ENCODE results near the gene PHOSPHO2.

Gene PHOSPHO2

GRCh38 chr2:169694113-169694893 lies at the start of gene PHOSPHO2, which contains the start of gene CFAP210:
PHOSPHO2 (plus strand) TSS chr2:169694469; CDS start chr2:169700972, 6,503 bp downstream.
CFAP210 (minus strand) TSS chr2:169694405; CDS start chr2:169694327, 78 bp downstream.
- DNase-seq (ENCODE audit: low read depth) = peak; percentile 97

- DNase-seq (ENCODE audit: low read depth) = no peak
Measured at GRCh38 chr2:169647496-169647895, 46.8 kb upstream of the PHOSPHO2 start.

DNA sequence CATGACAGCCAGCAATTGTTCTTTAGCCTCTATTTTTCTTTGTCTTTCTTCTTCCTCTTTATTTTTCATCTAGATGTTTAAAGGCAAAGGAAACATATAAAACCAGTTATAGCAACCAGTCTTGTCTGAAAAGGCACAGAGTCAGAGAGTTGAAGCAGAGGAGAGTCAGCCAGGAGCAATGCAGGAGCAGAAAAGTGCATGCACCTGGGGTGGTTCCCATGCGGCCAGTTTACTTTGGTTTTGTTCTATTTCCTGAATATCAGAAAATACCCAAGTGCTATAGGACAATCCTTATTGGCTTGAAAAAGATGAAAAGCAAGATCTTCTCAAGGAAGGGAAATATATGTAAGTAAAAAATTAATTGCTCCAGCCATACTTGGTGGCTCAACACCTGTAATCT lies 45.0 kb upstream of the PHOSPHO2 start:
- no peak for DNase-seq (ENCODE audit: low read depth)

- no peak for DNase-seq (ENCODE audit: low read depth)
Measured at GRCh38 chr2:169653636-169654035, 40.6 kb upstream of the PHOSPHO2 start.

DNA sequence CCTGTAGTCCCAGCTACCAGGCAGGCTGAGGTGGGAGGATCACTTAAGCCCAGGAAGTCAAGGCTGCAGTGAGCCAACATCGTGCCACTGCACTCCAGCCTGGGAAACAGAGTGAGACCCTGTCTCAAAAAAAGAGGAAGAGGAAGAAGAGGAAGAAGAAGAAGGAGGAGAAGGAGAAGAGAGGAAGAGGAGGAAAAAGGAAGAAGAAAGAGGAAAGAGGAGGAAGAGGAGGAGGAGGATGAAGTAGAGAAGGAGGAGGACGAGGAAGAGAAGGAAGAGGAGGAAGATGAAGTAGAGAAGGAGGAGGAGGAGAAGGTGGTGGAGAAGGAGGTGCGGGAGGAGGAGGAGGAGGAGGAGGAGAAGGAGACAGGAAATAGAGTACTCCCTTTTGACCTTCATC lies 38.1 kb upstream of the PHOSPHO2 start:
- DNase-seq (ENCODE audit: low read depth) = no peak

DNA sequence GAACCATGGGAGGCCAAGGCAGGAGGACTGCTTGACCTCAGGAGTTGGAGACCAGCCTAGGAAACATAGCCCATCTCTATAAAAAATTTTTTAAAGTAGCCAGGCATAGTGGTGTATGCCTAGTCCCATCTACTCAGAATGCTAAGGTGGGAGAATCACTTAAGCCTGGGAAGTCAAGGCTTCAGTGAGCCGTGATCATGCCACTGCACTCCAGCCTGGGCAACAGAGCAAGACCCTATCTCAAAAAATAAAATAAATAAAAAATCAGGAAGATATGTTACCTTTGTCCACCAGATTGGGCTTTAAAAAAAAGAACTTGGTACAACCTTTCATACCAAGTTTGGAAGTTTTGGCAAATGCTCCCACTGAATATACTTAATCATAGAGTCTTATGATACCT lies 35.4 kb upstream of the PHOSPHO2 start:
- no peak for DNase-seq (ENCODE audit: low read depth)

GRCh38 chr2:169659320-169659719 lies 34.9 kb upstream of the PHOSPHO2 start:
- DNase-seq (ENCODE audit: low read depth) = no peak

DNA sequence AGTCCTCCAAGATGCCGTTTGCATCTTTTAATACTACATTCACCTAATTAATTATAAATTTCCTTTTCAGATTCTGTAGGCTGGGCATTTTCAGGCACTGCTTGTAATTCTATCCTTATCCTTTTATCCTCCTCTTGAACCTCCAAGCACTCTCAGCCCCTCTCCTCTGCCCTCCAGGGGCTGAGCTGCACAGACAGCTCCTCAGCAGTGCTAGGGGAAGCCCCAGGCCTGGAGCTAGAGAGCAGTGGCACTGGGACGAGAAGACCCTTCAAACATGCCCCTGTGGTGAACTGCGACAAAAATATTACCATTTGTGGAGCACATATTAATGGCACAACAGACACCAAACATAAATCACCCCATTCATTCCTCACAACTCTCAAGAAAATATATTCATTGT lies 33.0 kb upstream of the PHOSPHO2 start:
- no peak for DNase-seq (ENCODE audit: low read depth)

- DNase-seq (ENCODE audit: low read depth) = no peak
Measured at GRCh38 chr2:169662744-169663143, 31.5 kb upstream of the PHOSPHO2 start.

DNA sequence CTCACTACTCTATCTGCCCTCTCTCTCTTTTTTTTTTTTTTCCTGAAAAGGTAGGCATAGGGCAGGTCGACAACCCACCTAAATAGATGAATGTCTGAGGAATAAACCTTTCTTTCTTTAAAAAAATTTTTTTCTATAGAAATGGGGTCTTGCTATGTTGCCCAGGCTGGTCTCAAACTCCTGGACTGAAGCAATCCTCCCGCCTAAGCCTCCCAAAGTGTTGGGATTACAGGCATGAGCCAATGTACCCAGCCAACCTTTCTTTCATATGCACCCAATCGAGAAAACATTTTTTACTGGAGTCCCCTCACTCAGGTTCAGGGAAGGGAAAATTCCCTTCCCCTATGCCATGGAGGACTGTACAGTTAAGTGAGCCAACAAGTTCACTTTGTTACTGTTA lies 31.0 kb upstream of the PHOSPHO2 start:
- DNase-seq (ENCODE audit: low read depth) = no peak

DNA sequence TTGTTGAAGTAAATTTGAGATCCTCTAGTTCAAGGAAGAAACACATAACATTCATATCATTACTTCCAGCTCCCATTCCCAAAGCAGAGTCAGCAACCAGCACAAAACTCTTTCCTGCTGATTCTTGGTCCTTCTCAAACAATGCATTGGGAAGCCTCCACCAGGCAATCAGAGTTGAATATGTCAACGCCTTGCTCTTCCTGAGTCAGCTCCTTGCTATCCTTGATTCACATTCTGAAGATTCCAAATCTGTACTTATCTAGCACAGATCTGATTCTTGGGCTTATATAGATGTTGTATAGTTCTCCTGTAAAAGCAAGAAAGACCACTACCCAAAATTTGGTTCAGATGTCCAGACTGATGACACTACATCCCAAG lies 29.7 kb upstream of the PHOSPHO2 start:
- peak; percentile 73 for DNase-seq (ENCODE audit: low read depth)

DNA sequence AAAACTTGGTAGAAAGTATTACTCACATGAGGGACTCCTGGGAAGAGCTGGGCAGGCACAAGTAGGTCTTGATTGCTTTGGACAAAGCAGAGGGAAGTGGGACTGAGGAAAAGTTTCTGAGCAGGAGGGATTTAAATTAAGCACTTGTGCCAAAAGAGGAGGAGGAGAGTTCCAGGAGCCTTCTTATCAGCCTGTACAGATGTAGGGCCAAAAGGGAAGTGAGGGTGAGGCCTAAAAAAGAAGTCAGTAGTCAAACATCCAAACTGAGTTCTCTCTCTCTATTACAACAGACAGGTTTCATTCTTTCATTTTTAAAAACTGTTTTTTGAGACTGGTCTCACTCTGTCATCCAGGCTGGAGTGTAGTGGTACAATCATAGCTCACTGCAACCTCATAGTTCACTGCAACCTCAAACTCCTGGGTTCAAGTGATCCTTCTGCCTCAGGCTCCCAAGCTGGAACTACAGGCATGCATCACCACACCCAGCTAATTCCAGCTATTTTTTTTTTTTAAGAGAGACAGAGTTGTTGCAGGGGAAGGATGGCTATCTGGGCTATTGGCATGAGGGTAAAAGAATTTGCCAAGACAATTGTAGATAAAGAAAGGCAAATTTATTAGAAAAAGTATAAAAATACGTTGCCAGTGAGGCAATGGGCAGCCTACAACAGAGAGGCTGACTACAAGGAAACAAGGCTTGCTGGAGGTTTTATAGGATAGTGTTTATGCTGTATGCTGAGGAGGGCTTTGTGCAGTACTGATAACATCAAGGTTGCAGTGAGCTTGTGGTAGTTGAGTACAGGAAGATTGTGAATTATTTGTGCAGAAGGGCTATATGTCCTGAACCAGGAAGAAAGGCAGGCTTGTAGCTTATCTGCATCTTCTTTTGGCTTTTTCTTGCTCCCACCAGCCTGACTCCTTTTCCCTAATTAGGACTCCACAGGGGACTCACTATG lies 29.0 kb upstream of the PHOSPHO2 start:
- peak; percentile 69 for DNase-seq (ENCODE audit: low read depth)

DNA sequence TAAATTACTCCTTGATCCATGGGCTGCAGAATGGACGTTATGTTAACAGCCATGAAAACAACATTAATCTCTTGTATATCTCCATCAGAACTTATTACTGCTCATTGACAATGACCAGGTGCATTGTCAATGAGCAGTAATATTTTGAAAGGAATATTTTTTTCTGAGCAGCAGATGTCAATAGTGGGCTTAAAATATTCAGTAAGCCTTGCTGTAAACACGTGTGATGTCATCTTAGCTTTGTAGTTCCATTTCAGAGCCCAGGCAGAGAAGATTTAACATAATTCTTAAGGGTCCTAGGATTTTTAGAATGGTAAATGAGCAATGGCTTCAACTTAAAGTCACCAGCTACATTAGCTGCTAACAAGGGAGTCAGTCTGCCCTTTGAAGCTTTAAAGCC lies 26.7 kb upstream of the PHOSPHO2 start:
- DNase-seq (ENCODE audit: low read depth) = no peak

- DNase-seq (ENCODE audit: low read depth) = peak; percentile 70
Measured at GRCh38 chr2:169670215-169670651, 24.0 kb upstream of the PHOSPHO2 start.

GRCh38 chr2:169670937-169671336 lies 23.3 kb upstream of the PHOSPHO2 start:
- no peak for DNase-seq (ENCODE audit: low read depth)

GRCh38 chr2:169672406-169672805 lies 21.9 kb upstream of the PHOSPHO2 start:
- DNase-seq (ENCODE audit: low read depth) = no peak

DNA sequence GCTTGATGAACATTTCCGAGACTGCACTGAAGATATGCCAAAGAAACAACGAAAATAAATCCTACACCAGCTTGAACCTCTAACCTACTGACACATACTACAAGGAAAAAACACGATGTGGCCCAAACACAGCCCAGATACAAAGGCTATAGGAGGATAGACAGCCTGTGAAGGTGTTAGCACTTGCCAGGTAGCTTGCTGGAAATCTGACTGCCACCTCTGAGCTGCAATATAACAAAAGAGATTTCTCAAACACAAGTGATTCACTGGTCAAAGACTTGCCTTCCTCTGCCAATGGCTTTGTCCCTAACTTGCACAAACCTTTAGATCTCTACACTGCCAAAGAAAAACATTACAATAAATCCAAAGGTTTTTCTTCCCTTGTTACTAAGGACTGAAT lies 21.2 kb upstream of the PHOSPHO2 start:
- DNase-seq (ENCODE audit: low read depth) = no peak

- DNase-seq (ENCODE audit: low read depth) = no peak
Measured at GRCh38 chr2:169673921-169674320, 20.3 kb upstream of the PHOSPHO2 start.

DNA sequence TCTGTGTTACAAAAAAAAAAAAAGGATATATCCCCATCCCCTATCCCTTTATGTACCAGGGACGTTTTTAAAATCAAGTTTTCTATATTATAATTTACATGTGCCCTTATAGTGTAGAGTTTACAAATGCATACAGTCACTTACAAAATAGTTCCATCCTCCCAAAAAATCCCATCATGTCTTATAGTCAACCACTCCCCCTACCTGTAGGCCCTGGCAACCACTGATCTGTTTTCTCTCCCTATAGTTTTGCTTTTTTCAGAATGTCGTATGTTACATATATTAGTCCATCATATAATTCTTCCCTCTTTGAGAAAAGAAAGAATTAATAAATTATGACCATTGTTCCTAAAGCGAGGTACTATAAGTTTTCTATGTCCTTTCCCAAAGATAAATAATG lies 17.9 kb upstream of the PHOSPHO2 start:
- DNase-seq (ENCODE audit: low read depth) = no peak

GRCh38 chr2:169676850-169677249 lies 17.4 kb upstream of the PHOSPHO2 start:
- no peak for DNase-seq (ENCODE audit: low read depth)

DNA sequence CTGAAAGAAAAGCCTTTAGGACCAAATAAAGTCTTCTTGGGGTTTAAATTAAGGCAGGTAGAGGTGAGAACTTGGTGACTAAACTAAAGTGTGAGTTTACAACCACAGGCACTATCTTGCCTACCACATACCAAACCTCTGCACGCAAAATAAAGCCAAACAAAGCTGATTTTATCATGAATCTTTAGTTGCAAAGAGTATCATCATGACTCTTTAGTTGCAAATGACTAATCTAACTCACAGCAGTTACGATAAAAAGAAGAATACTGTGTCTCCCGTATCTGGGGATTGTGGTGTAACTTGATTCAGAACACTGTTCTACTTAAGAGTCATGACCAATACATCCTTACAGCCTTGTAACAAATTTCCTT lies 11.2 kb upstream of the PHOSPHO2 start:
- DNase-seq (ENCODE audit: low read depth) = no peak

- no peak for DNase-seq (ENCODE audit: low read depth)
Measured at GRCh38 chr2:169683425-169684134, 10.7 kb upstream of the PHOSPHO2 start.

Data from EH (cell line).